ENCODE measurements around the gene TAF8. TPM values are rescaled to one million over a fixed set of nuclear protein-coding genes. Genes with fewer than 3 reads are reported as not detected.

Gene TAF8
- total RNA-seq, 1 donor from 2014 or later: 26.0 TPM

- Histone ChIP-seq H3K36me3 (peaks cover 3% of the 10 kb centered on the region in 2 donors), H3K27me3 (no peaks in the 10 kb centered on the region), H3K4me3 (no peak overlapping the region), H3K9me3 (no peaks in the 10 kb centered on the region), H3K4me1 (no peaks in the 10 kb centered on the region), H3K27ac (no peak overlapping the region)
- no peak for DNase-seq (ENCODE audit: low spot score in 2 of 2)
- intact Hi-C loops (cut with DNase I): no loop called here
- TF ChIP-seq, protein P1, sequence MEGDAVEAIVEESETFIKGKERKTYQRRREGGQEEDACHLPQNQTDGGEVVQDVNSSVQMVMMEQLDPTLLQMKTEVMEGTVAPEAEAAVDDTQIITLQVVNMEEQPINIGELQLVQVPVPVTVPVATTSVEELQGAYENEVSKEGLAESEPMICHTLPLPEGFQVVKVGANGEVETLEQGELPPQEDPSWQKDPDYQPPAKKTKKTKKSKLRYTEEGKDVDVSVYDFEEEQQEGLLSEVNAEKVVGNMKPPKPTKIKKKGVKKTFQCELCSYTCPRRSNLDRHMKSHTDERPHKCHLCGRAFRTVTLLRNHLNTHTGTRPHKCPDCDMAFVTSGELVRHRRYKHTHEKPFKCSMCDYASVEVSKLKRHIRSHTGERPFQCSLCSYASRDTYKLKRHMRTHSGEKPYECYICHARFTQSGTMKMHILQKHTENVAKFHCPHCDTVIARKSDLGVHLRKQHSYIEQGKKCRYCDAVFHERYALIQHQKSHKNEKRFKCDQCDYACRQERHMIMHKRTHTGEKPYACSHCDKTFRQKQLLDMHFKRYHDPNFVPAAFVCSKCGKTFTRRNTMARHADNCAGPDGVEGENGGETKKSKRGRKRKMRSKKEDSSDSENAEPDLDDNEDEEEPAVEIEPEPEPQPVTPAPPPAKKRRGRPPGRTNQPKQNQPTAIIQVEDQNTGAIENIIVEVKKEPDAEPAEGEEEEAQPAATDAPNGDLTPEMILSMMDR (IDR thresholded peaks at IDR 0.05): no peak
Observed at GRCh38 chr6:42010185-42010891, 40.0 kb upstream of the TAF8 start.

DNA sequence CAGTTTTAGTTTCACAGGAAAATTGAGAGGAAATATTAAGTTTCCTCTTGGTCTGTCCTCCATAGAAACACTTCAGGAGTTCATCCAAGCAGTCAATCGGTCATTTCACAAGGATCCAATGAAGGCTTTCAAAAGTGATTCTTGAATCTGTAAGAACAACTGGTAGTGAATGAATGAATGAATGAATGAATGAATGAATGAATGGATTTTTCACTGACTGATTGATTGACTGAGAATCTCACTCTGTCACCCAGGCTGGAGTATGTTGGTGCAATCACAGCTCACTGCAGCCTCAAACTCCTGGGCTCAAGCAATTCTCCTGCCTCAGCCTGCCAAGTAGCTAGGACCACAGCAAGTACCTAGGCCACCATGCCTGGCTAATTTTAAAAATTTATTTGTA, 39.4 kb upstream of the TAF8 start:
- TF ChIP-seq, protein P1 (IDR thresholded peaks at IDR 0.05): no peak
- no peak for DNase-seq (ENCODE audit: low spot score in 2 of 2)
- Histone ChIP-seq H3K27me3 (no peaks in the 10 kb centered on the region), H3K4me1 (no peaks in the 10 kb centered on the region), H3K27ac (no peak overlapping the region), H3K9me3 (no peaks in the 10 kb centered on the region), H3K4me3 (no peak overlapping the region), H3K36me3 (peaks cover 3% of the 10 kb centered on the region in 2 donors)
- intact Hi-C loops (cut with DNase I): no loop called here

DNA sequence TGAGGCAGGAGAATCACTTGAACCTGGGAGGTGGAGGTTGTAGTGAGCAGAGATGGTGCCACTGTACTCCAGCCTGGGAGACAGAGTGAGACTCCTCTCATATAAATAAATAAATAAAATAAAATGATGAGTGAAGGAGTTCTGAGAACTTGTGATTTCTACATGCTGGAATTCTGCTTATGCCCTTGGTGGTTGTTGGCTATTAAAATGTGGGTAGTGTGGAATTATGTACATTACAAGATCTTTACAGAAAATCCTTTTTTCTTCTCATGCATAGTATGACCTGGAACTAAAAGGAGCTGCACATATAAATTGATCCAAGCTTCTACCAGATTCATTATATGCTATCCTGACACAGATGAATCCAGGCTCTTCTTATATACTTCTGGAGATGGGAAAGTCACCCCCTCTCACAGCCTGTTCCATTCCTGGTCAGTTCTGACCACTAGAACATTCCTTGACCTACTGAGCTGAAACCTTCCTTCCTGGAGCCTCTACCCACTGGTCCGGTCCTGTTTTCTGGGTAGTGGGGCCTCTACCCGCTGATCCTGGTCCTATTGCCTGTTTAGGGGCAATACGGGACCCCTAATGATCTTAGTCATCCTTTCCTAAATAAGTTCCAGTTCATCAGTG, 37.7 kb upstream of the TAF8 start:
- peaks cover 3% of the 10 kb centered on the region in 2 donors for H3K36me3 ChIP-seq
- intact Hi-C loops (cut with DNase I): no loop called here
- no peaks in the 10 kb centered on the region for H3K4me1 ChIP-seq
- H3K4me3 ChIP-seq: no peak overlapping the region
- TF ChIP-seq, protein P1 (IDR thresholded peaks at IDR 0.05): no peak
- H3K27me3 ChIP-seq: no peaks in the 10 kb centered on the region
- no peak overlapping the region for H3K27ac ChIP-seq
- no peaks in the 10 kb centered on the region for H3K9me3 ChIP-seq
- DNase-seq (ENCODE audit: low spot score in 2 of 2): no peak

DNA sequence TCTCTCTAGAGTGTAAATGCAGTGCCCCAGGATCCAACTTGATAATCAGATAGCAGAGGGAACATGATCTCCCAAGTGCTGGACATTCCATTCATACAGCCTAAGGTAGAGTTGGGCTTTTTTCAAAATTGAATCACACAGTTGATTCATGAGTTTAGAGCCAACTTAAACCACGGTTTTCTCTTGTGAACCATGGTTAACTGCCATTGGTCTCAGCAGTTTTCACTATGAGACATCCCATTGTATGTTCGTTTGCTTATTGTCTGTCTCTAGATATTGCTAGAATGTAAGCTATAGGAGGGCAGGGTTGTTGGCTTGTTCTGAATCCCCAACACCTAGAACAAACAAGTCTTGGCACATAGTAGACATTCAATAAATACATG, 37.2 kb upstream of the TAF8 start:
- Histone ChIP-seq H3K9me3 (no peaks in the 10 kb centered on the region), H3K4me1 (no peaks in the 10 kb centered on the region), H3K4me3 (no peak overlapping the region), H3K36me3 (peaks cover 3% of the 10 kb centered on the region in 2 donors), H3K27ac (no peak overlapping the region), H3K27me3 (no peaks in the 10 kb centered on the region)
- TF ChIP-seq, protein P1 (IDR thresholded peaks at IDR 0.05): no peak
- intact Hi-C loops (cut with DNase I): no loop called here
- no peak for DNase-seq (ENCODE audit: low spot score in 2 of 2)

- TF ChIP-seq, protein P1 (IDR thresholded peaks at IDR 0.05): no peak
- H3K27ac ChIP-seq: no peak overlapping the region
- intact Hi-C loops (cut with DNase I): no loop called here
- no peaks in the 10 kb centered on the region for H3K27me3 ChIP-seq
- H3K36me3 ChIP-seq: no peaks in the 10 kb centered on the region
- H3K4me1 ChIP-seq: no peaks in the 10 kb centered on the region
- DNase-seq (ENCODE audit: low spot score in 2 of 2): no peak
- H3K9me3 ChIP-seq: no peaks in the 10 kb centered on the region
- H3K4me3 ChIP-seq: no peak overlapping the region
Observed at GRCh38 chr6:42017021-42017643, 33.2 kb upstream of the TAF8 start.
